Pulmonary artery endothelial cell (primary cell): ENCODE measurements around the gene ENTPD1. TPM values are rescaled to one million over a fixed set of nuclear protein-coding genes. Genes with fewer than 3 reads are reported as not detected.
"Not testable (repeated sequence)": the region's sequence is repeated elsewhere in the genome, so short reads cannot be mapped to it uniquely, and the experiment has no call there.

Source experiments
- DNase-seq: peaks from one replicate; pipeline ENCODE4 v3.0.0-alpha.2; 2011; ENCODE audit warnings: low read depth, low spot score
- total RNA-seq: library from RNA; depleted of rRNA; stranded (reverse); fragments of >200 nt; gene quantifications from 2 replicates; pipeline ENCODE4 v1.2.3, GENCODE V29; 2014

Gene ENTPD1
- total RNA-seq, 1 donor from 2014 or later, result 5.7 TPM

GRCh38 chr10:95864906-95865813, 109.2 kb downstream of the ENTPD1 start:
- DNase-seq, result peak; percentile 20

- DNase-seq, result no peak
Observed at GRCh38 chr10:95865814-95866466, 110.0 kb downstream of the ENTPD1 start.

- DNase-seq, result no peak
Observed at GRCh38 chr10:95866467-95866842, 110.5 kb downstream of the ENTPD1 start.

- DNase-seq, result no peak
Observed at GRCh38 chr10:95867866-95868265, 111.9 kb downstream of the ENTPD1 start.

- DNase-seq, result no peak
Observed at GRCh38 chr10:95872158-95872711, 116.3 kb downstream of the ENTPD1 start.

- no peak for DNase-seq
Observed at GRCh38 chr10:95873139-95873538, 117.2 kb downstream of the ENTPD1 start.

GRCh38 chr10:95873651-95874050, 117.7 kb downstream of the ENTPD1 start:
- DNase-seq, result no peak

- not testable (repeated sequence) for DNase-seq
Observed at GRCh38 chr10:95874783-95875182, 118.8 kb downstream of the ENTPD1 start.

GRCh38 chr10:95876756-95877155, 120.8 kb downstream of the ENTPD1 start:
- DNase-seq, result no peak

GRCh38 chr10:95877881-95878280, 121.9 kb downstream of the ENTPD1 start:
- no peak for DNase-seq

- no peak for DNase-seq
Observed at GRCh38 chr10:95880704-95881103, 124.7 kb downstream of the ENTPD1 start.

- no peak for DNase-seq
Observed at GRCh38 chr10:95881316-95881715, 125.4 kb downstream of the ENTPD1 start.

- no peak for DNase-seq
Observed at GRCh38 chr10:95889830-95890229, 133.9 kb downstream of the ENTPD1 start.

GRCh38 chr10:95896071-95896850, 140.3 kb downstream of the ENTPD1 start:
- no peak for DNase-seq

- DNase-seq, result not testable (repeated sequence)
Observed at GRCh38 chr10:95905897-95906580, 150.1 kb downstream of the ENTPD1 start.

- DNase-seq, result peak; percentile 11
Observed at GRCh38 chr10:95906677-95907455, 150.9 kb downstream of the ENTPD1 start.

- peak; percentile 30 for DNase-seq
Observed at GRCh38 chr10:95907456-95908253, 151.7 kb downstream of the ENTPD1 start, which contains the start of gene CC2D2B. Gene CC2D2B, plus strand, starts transcription at chr10:95907975. Its CDS starts 3,349 bp downstream, at chr10:95911324.

- DNase-seq, result no peak
Observed at GRCh38 chr10:95908450-95908849, 152.5 kb downstream of the ENTPD1 start.

- no peak for DNase-seq
Observed at GRCh38 chr10:95909561-95909960, 153.6 kb downstream of the ENTPD1 start.
